ENCODE data around the gene ZNF574. TPM values are rescaled to one million over a fixed set of nuclear protein-coding genes. Genes with fewer than 3 reads are reported as not detected.
A peak's percentile ranks its signal among the peaks of the same experiment; 100 is the strongest.

The ZNF574 gene
- total RNA-seq, 4 donors from 2014 or later, result 11.0 to 24.2 (median 17.0) TPM

DNA sequence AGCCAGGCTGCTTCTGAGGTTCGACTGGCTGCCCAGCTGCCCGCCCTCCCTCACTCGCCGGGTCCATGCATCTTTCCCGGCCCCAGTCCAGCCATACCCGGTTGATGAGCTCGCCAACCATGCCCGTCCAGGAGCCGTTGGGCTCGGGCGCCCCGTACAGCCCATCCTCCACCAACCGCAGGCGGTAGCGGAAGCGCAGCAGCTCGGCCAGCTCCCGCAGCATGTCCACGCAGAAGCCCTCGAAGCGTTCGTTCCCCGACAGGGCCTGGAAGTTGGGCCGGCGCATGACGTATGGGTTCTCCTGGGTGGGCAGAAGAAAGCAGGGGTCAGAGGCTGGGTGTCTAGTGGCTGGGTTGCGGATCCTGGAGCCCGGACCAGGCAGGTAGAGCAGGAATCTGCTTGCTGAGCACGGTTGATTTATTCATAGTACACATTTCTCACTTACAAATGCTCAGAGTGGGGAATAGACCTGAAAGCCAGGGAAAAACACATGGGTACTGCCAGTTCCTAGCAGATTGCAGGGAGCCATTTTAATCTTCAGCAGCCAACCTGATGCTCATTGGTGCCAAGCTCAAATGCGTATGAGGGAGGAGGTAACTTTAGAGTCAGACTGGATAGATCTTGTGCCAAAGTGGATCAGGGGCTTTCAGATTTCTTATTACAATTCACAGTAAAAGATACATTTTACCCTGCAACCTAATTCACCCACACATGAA, 33.4 kb upstream of the ZNF574 start:
- TF ChIP-seq, protein P1, sequence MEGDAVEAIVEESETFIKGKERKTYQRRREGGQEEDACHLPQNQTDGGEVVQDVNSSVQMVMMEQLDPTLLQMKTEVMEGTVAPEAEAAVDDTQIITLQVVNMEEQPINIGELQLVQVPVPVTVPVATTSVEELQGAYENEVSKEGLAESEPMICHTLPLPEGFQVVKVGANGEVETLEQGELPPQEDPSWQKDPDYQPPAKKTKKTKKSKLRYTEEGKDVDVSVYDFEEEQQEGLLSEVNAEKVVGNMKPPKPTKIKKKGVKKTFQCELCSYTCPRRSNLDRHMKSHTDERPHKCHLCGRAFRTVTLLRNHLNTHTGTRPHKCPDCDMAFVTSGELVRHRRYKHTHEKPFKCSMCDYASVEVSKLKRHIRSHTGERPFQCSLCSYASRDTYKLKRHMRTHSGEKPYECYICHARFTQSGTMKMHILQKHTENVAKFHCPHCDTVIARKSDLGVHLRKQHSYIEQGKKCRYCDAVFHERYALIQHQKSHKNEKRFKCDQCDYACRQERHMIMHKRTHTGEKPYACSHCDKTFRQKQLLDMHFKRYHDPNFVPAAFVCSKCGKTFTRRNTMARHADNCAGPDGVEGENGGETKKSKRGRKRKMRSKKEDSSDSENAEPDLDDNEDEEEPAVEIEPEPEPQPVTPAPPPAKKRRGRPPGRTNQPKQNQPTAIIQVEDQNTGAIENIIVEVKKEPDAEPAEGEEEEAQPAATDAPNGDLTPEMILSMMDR (IDR thresholded peaks at IDR 0.05), result no peak
- no peak for TF ChIP-seq POLR2A (IDR thresholded peaks at IDR 0.05)
- H3K27ac ChIP-seq, result no peak overlapping the region
- DNase-seq, result no peak
- no peaks in the 10 kb centered on the region for H3K36me3 ChIP-seq
- H3K4me1 ChIP-seq, result no peaks in the 10 kb centered on the region
- no peak overlapping the region for H3K4me3 ChIP-seq
- no peaks in the 10 kb centered on the region for H3K27me3 ChIP-seq
- H3K9me3 ChIP-seq, result no peaks in the 10 kb centered on the region

DNA sequence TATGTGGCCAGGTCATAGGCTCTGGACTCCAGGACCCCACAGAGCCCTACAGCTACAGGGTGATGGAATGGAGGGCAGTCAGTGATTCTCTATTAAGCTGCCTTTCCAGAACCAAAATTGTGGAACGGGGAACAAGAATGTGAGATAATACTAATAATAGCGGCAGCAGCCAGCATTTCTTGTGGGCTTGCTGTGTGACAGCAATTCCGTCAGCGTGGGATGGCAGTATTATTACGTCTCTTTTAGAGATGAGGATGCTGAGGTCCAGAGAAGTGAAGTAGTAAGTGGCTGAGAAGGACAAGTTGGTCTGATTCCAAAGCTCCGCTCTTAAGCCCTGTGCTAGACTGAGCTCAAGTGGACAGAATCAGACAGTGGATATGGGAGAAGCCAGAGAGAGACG, 30.4 kb upstream of the ZNF574 start:
- TF ChIP-seq POLR2A (IDR thresholded peaks at IDR 0.05), result no peak
- TF ChIP-seq, protein P1 (IDR thresholded peaks at IDR 0.05), result no peak
- Histone ChIP-seq H3K36me3 (no peaks in the 10 kb centered on the region), H3K27ac (no peak overlapping the region), H3K4me1 (peaks cover 0 to 10% (median 0%) of the 10 kb centered on the region in 4 donors), H3K27me3 (no peaks in the 10 kb centered on the region), H3K9me3 (no peaks in the 10 kb centered on the region), H3K4me3 (no peak overlapping the region)
- no peak for DNase-seq

DNA sequence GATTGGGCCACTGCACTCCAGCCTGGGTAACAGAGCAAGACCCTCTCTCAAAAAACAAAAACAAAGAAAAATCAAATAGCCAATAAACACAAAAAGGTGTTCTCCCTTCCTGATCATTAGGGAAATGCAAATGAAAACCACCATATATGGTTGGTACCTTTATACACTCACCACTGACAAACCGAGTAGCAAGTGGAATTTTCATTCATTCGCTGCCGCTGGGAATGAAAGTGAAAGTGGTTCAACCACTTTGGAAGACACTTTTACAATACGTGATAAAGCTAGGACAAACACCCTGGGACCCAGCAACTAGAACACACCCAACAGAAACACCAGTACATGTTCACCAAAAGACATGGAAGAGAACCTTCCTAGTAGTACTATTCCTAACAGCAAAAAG, 27.0 kb upstream of the ZNF574 start:
- DNase-seq, result peak in 1 of 3 donors; percentile 55
- Histone ChIP-seq H3K4me1 (peaks cover 0 to 10% (median 0%) of the 10 kb centered on the region in 4 donors), H3K9me3 (no peaks in the 10 kb centered on the region), H3K36me3 (no peaks in the 10 kb centered on the region), H3K27me3 (no peaks in the 10 kb centered on the region), H3K4me3 (peak overlapping the region in 2 of 4 donors; percentile 24 to 28), H3K27ac (peak overlapping the region in 1 of 4 donors; percentile 72)
- TF ChIP-seq, protein P1 (IDR thresholded peaks at IDR 0.05), result no peak
- no peak for TF ChIP-seq POLR2A (IDR thresholded peaks at IDR 0.05)

DNA sequence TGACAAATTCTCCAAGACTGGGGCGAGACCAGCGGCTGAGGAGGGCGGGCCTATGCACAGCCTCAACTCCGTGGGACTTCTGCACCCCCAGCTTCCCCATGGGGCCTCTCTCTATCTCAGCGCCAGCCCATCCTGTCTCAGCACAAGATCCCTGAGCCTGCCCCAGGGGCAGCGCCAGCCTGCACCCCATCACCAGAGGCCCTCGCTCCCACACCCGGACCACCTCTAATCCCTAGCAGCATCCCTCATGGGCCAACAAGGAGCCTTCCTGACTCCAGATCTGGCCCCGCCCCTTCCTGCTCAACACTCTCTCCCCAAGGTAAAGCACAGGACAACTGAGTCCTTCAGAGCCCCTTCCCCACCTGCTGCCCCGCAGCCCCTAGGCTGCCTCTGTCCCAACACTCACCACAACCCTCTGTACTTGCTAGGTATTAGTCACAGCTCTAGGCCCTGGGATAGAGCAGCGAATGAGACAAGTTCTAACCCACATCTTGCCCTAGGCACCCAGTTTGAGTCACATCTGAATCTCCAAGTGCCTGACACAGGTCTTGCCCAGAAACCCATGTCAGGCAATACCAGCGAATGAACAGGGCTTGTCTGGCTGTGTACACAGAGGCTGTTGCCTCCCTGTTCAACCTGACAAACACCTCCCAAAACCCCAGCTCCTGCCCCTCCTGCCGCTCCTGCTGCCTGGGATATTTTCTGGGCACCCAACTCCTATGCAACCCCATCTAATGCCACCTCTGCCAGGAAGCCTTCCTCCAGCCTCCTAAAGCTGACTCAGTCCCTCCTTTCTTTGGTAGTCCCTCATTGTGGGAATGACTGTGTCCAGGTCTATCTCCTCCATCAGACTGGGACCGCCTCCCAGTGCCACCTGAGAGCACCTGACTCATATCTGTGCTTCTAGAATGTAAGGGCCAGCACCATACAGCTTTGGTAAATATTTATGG, 24.5 kb upstream of the ZNF574 start:
- no peak for DNase-seq
- H3K4me3 ChIP-seq, result no peak overlapping the region
- H3K36me3 ChIP-seq, result no peaks in the 10 kb centered on the region
- no peaks in the 10 kb centered on the region for H3K9me3 ChIP-seq
- H3K27ac ChIP-seq, result no peak overlapping the region
- H3K27me3 ChIP-seq, result no peaks in the 10 kb centered on the region
- TF ChIP-seq POLR2A (IDR thresholded peaks at IDR 0.05), result no peak
- TF ChIP-seq, protein P1 (IDR thresholded peaks at IDR 0.05), result no peak
- peaks cover 0 to 10% (median 0%) of the 10 kb centered on the region in 4 donors for H3K4me1 ChIP-seq

DNA sequence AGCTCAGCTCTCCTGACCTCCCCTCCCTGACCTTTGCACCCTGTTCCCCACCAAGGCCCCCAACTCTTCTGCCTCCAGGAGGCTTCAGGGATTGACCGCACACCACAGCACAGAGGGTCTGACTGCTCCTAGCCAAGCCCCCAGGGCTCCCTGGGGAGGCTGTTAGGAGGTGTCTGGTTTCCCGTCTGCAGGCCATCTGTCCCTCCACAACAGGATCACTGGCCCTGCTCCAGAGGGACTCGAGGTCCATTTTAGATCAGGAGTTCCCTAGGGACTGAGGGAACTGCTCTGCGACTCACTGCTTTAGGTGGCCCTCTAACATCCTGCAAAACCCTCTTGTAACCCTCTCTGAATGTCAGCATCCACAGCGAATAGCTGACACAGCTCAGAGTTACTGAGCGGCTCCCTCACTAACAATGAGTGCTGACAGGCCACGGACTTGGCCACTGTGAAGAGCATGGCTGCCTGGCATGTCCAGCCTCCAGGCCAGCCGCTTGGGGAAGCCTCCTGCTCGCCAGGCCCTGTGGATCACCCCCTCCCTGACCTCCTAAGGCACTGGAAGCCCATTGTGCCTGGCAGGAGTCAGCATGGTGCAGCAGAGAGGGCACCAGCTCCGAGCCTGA, 23.6 kb upstream of the ZNF574 start:
- H3K4me1 ChIP-seq, result peaks cover 0 to 10% (median 0%) of the 10 kb centered on the region in 4 donors
- no peaks in the 10 kb centered on the region for H3K27me3 ChIP-seq
- no peak overlapping the region for H3K27ac ChIP-seq
- no peaks in the 10 kb centered on the region for H3K9me3 ChIP-seq
- no peaks in the 10 kb centered on the region for H3K36me3 ChIP-seq
- TF ChIP-seq POLR2A (IDR thresholded peaks at IDR 0.05), result no peak
- TF ChIP-seq, protein P1 (IDR thresholded peaks at IDR 0.05), result no peak
- no peak overlapping the region for H3K4me3 ChIP-seq
- DNase-seq, result no peak
